SJSA1 (cell line): ENCODE results near the gene KRT24. TPM values are rescaled to one million over a fixed set of nuclear protein-coding genes. Genes with fewer than 3 reads are reported as not detected.
"Not testable (repeated sequence)": the region's sequence is repeated elsewhere in the genome, so short reads cannot be mapped to it uniquely, and the experiment has no call there.

Experiments
- DNase-seq, 2 experiments: peaks; one replicate each; pipeline ENCODE4 v3.0.0-alpha.2; 2015 to 2020; ENCODE audit warnings: low spot score in 2 of 2, low read depth in 1 of 2
- H3K27ac ChIP-seq: fragments of 250-450 bp; sonication (Bioruptor Pico); 2 replicates; pipeline ENCODE4 v1.5.1; 2020; ENCODE audit warnings: mild to moderate bottlenecking, moderate library complexity
- H3K27me3 ChIP-seq: fragments of 250-450 bp; sonication (Bioruptor Pico); replicated peaks from 2 replicates; pipeline ENCODE4 v1.5.1; 2020; ENCODE audit warnings: mild to moderate bottlenecking, moderate library complexity
- H3K36me3 ChIP-seq: fragments of 250-450 bp; sonication (Bioruptor Pico); 2 replicates; pipeline ENCODE4 v1.5.1; 2020; ENCODE audit warnings: mild to moderate bottlenecking
- H3K4me1 ChIP-seq: fragments of 250-450 bp; sonication (Bioruptor Pico); replicated peaks from 2 replicates; pipeline ENCODE4 v1.6.1; 2021; ENCODE audit warnings: mild to moderate bottlenecking
- H3K4me3 ChIP-seq: fragments of 250-450 bp; sonication (Bioruptor Pico); 2 replicates; pipeline ENCODE4 v1.5.1; 2020; ENCODE audit warnings: mild to moderate bottlenecking
- H3K9me3 ChIP-seq: fragments of 250-450 bp; sonication (Bioruptor Pico); replicated peaks from 2 replicates; pipeline ENCODE4 v1.5.1; 2020; ENCODE audit warnings: mild to moderate bottlenecking
- total RNA-seq: library from RNA; depleted of rRNA; stranded (reverse); fragments of >200 nt; shearing (Covaris generic); gene quantifications from 2 replicates; pipeline ENCODE4 v1.2.3, GENCODE V29; 2014; rRNA removed

Gene KRT24
- not detected in 2 replicates for total RNA-seq

DNA sequence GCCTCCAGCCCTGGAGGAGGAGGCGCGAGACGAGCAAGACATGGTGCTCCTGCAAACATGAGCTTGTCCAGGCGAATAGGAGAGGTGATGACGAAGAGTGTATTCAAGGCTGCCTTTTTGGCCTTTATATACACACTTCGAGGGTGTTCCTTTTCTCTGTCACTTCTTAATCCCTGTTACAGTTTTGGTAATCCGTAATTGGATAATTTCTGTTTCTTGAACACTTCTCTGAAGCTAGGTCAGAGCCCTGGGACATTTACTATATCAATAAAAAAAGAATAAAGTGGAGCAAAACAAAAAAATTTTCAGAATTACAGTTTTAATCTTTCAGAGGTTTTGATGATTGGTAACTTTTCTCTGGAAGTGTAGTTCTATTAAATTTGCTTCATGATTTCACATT is at the start of gene KRT24:
TSS of gene KRT24 (minus strand) at position 101 of the 400 bp plus-strand sequence. CDS start at position 42, 59 bp downstream.
- DNase-seq = no peak
- Histone ChIP-seq H3K27ac (no peak within 1 kb of the TSS), H3K27me3 (peaks cover 43% of the 10 kb centered on the region), H3K4me3 (no peak within 1 kb of the TSS), H3K9me3 (no peaks in the 10 kb centered on the region), H3K4me1 (no peaks in the 10 kb centered on the region), H3K36me3 (no peaks in the 10 kb centered on the region)

DNA sequence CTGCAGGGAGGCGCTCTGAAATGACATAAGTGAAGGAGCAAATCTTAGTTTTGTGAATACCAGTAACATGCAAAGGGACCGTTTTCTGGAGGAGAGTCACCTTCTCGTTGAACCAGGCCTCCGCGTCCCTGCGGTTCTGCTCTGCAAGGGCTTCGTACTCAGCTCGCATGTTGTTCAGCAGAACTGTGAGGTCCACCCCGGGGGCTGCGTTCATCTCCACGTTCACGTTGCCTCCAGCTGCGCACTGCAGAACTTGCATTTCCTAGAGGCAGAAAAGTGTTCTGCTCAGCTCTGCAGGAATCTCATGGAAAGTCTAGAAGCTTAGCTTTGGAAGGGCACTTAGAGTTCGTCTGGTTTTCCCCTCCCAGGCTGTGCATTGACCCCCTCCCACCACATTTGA is 47.5 kb upstream of the KRT24 start:
- Histone ChIP-seq H3K4me1 (no peaks in the 10 kb centered on the region), H3K27ac (no peak overlapping the region), H3K4me3 (no peak overlapping the region), H3K36me3 (no peaks in the 10 kb centered on the region), H3K27me3 (peaks cover 9% of the 10 kb centered on the region; the same call in 1 of the 2 replicates), H3K9me3 (no peaks in the 10 kb centered on the region)
- no peak for DNase-seq

DNA sequence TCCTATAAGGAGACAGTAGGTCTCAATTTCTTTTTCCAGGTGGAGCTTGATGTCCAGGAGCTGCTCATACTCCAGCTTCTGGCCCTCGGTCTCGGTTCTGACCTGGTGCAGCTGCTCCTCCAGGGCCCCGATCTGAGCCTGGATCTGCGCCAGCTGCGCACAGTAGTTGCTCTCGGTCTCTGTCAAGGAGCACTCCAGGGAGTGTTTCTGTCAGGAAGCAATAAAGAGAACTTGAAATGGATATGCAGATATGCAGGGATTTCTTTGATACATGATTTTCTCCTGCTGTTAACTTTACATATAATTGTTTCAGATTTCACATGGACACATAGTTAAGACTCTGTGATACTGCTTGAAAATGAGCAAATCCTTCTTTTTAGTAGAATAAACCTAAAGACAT is 46.8 kb upstream of the KRT24 start:
- H3K9me3 ChIP-seq = no peaks in the 10 kb centered on the region
- no peak overlapping the region for H3K27ac ChIP-seq
- DNase-seq = no peak
- no peaks in the 10 kb centered on the region for H3K36me3 ChIP-seq
- no peaks in the 10 kb centered on the region for H3K4me1 ChIP-seq
- H3K27me3 ChIP-seq = peaks cover 9% of the 10 kb centered on the region; the same call in 1 of the 2 replicates
- no peak overlapping the region for H3K4me3 ChIP-seq

DNA sequence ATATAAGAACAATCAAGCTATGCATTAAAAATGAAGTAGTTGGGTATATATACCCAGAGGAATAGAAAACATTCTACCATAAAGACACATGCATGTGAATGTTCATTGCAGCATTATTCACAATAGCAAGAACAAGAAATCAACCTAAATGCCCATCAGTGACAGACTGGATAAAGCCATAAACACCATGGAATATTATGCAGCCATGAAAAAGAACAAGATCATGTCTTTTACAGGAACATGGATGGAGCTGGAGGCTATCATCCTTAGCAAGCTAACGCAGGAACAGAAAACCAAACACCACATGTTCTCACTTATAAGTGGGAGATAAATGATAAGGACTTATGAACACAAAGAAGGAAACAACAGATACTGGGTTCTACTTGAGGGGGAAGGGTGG is 45.1 kb upstream of the KRT24 start:
- not testable (repeated sequence) for H3K27me3 ChIP-seq, H3K27ac ChIP-seq, H3K4me3 ChIP-seq, H3K4me1 ChIP-seq, DNase-seq, H3K9me3 ChIP-seq, H3K36me3 ChIP-seq

DNA sequence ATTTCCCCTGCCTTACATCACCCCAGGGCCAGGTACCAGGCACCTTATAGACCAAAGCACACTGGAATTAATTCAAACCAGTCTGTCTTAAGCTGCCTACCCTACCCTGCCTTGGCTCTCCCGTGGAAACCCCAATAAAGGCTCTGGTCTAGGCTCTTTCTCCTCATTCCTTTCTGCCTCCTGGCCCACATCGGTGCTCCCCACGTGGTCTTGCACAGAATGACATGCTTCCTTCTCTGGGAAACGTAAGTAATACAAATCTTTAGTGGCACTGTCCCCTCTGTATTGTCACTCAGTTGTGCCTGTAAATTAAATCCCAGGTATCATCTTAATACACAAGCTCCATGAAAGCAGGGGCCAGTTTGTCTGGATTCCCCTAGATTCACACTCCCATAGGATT is 35.0 kb upstream of the KRT24 start:
- no peak for DNase-seq
- H3K27me3 ChIP-seq = peaks cover 6% of the 10 kb centered on the region

DNA sequence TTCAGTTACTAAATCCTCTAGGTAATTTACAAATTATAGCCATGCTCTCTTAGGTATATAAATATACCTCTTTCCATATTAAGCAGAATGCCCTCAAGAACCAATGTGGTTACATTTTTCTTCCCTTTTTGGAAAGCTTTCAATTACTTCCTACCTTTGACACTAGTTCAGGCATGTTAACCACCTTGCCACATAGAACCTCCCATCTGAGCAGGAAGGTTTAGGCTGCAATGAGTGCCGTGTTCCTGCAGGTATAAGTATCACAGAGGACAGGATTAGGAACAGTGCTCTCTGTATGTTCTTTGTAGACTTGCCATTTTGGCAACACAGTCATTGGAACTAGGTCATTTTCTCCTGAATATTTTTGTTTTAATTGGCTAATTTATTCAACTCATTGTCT is 31.5 kb upstream of the KRT24 start:
- no peaks in the 10 kb centered on the region for H3K4me1 ChIP-seq
- H3K27ac ChIP-seq = no peak overlapping the region
- H3K27me3 ChIP-seq = peaks cover 6% of the 10 kb centered on the region
- no peak for DNase-seq
- no peak overlapping the region for H3K4me3 ChIP-seq
- peaks cover 5% of the 10 kb centered on the region; the same call in 1 of the 2 replicates for H3K9me3 ChIP-seq
- H3K36me3 ChIP-seq = no peaks in the 10 kb centered on the region

More for the DNA sequence above, 35.0 kb upstream of the KRT24 start:
- H3K4me3 ChIP-seq = no peak overlapping the region
- H3K9me3 ChIP-seq = peaks cover 5% of the 10 kb centered on the region; the same call in 1 of the 2 replicates
- H3K36me3 ChIP-seq = no peaks in the 10 kb centered on the region
- H3K27ac ChIP-seq = no peak overlapping the region
- no peaks in the 10 kb centered on the region for H3K4me1 ChIP-seq

DNA sequence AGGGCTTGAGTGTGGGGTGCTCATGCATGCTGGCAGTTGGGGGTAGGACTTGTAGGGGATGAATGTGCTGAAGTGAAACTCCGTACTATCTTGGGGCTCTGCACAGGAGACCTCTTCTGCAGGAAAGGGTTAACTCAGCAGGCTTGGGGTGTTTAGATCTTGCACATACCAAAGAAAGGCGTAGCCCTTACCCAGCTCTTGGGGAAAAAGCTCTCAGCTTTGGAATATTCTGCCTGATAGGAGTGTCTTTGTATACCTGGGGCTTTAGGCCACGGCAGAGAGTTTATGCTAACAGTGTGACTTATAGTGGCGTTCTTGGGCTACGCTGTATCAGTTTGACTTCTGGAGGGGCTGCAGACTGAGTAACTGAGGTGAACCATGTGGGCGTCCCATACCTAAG is 30.5 kb upstream of the KRT24 start:
- Histone ChIP-seq H3K27ac (no peak overlapping the region), H3K36me3 (no peaks in the 10 kb centered on the region), H3K27me3 (peaks cover 2% of the 10 kb centered on the region), H3K9me3 (peaks cover 5% of the 10 kb centered on the region; the same call in 1 of the 2 replicates), H3K4me3 (no peak overlapping the region), H3K4me1 (no peaks in the 10 kb centered on the region)
- DNase-seq = no peak

DNA sequence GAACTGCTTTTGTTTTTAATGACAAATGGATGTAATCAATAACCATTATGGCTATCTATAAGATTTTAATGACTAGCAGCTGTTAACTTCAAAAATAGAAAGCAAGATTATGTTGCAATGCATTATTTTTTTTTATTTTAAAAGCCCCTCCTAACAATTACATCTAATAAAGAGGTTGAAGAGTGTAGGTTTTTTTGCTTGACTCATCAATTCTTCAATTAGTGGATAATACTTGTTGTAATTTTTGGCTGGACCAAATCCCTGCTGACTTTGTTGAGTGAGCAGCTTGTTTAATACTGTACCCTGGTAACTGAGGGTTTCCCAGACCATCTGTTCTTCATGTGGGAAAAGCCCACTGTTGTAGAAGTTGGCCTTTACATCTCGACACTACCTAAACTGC is 27.4 kb upstream of the KRT24 start:
- H3K4me3 ChIP-seq = no peak overlapping the region
- no peaks in the 10 kb centered on the region for H3K36me3 ChIP-seq
- no peak overlapping the region for H3K27ac ChIP-seq
- no peak for DNase-seq
- H3K9me3 ChIP-seq = peaks cover 5% of the 10 kb centered on the region; the same call in 1 of the 2 replicates
- no peaks in the 10 kb centered on the region for H3K4me1 ChIP-seq
- H3K27me3 ChIP-seq = no peaks in the 10 kb centered on the region; the same call in 1 of the 2 replicates

DNA sequence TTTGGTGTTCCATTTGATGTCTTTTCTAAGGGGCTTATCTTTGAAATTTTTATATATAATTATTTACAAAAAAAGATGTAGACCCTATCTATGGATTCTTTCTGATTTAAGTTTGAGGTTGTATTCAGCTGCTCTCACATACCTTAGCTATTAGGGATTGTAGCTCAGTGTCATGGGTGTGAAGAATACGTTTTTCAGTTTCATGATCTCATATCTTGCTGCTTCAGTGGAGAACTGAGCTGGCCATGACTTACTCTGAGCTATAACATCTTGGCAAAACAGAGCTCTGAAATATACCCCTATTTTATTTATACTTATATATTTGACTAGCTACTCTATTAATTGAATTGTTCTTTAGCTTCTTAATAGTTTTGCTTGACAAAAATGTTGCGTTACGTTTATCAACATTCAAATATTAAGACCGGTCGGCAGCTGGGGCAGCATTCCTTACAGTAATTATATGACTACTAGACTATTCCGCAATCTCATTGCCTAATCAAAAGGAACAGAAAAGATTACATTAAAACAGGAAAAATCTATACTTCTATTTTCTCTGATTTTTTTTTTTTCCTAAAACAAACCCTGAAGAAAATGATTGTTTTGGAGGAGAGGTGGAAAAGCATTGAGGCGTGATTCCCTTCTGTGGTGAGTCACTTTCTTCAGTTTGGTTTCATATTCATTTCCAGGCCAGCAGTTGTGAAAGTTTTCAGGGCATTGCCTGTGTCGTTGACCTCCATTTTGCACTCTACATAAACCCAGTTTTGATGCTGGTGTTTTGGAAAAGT is 24.1 kb upstream of the KRT24 start:
- Histone ChIP-seq H3K27ac (peak overlapping the region; percentile 17), H3K4me1 (no peaks in the 10 kb centered on the region), H3K9me3 (no peaks in the 10 kb centered on the region), H3K4me3 (no peak overlapping the region), H3K27me3 (peaks cover under 1% of the 10 kb centered on the region; the same call in 1 of the 2 replicates), H3K36me3 (no peaks in the 10 kb centered on the region)
- DNase-seq = peak in 1 of 2 experiments; percentile 18

DNA sequence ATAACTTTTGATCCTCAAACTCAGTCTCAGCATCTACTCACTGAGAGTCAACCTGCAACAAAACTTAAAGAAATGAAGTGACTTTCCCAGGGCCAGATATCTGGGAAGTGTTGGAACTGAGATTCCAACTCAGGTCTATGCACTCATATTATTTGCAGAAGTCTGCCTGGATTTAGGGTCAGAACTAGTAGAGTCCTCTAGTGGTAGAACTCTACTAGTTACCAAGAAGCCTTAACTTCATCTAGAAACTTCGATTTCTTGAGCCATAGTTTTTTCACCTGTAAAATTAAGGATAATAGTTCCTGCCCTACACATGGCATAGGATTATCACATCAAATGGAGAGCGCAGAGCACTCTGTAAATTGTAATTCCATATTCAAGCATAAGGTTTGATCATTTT is 23.4 kb upstream of the KRT24 start:
- H3K4me1 ChIP-seq = no peaks in the 10 kb centered on the region
- no peak overlapping the region for H3K4me3 ChIP-seq
- peaks cover 6% of the 10 kb centered on the region; the same call in 1 of the 2 replicates for H3K27me3 ChIP-seq
- no peak overlapping the region for H3K27ac ChIP-seq
- no peaks in the 10 kb centered on the region for H3K36me3 ChIP-seq
- no peaks in the 10 kb centered on the region for H3K9me3 ChIP-seq
- DNase-seq = no peak

DNA sequence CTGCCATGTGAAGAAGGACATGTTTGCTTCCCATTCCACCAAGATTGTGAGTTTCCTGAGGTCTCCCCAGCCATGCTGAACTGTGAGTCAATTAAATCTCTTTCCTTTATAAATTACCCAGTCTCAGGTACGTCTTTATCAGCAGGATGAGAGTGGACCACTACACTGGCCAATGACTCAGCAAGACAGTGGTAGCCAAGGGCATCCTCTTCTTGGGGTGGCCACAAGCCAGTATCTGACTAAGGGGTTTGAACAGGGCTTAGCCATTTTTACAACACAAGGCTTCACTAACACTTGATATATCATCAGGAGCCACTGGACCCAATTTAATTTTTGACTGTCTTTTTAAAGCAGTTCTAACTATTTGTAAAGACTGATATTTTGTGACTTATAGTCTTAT is 21.1 kb upstream of the KRT24 start:
- Histone ChIP-seq H3K9me3 (no peaks in the 10 kb centered on the region), H3K4me1 (no peaks in the 10 kb centered on the region), H3K27ac (no peak overlapping the region), H3K36me3 (no peaks in the 10 kb centered on the region), H3K27me3 (peaks cover 11% of the 10 kb centered on the region; the same call in 1 of the 2 replicates), H3K4me3 (no peak overlapping the region)
- DNase-seq = no peak

DNA sequence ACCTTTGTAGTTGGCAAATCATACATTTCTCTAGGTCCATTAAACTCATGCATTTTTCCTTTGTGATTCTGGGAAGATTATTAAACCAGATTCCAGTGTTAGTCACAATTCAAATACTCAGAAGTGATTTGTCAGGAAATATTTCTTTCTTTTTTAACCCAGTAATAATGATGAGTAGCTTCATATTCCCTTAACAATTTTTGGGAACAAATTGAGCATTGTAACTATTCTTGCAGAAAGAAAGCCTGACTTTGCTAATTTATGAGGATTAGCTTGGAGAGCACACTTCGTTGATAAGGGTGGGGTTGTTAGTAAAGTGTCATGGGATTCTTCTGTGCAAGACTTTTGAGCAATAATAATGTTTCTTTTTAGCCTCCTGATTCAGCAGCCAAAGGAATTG is 18.7 kb upstream of the KRT24 start:
- H3K4me3 ChIP-seq = no peak overlapping the region
- DNase-seq = no peak
- H3K27ac ChIP-seq = no peak overlapping the region
- no peaks in the 10 kb centered on the region for H3K9me3 ChIP-seq
- no peaks in the 10 kb centered on the region for H3K36me3 ChIP-seq
- H3K4me1 ChIP-seq = no peaks in the 10 kb centered on the region
- peaks cover 15% of the 10 kb centered on the region; the same call in 1 of the 2 replicates for H3K27me3 ChIP-seq

DNA sequence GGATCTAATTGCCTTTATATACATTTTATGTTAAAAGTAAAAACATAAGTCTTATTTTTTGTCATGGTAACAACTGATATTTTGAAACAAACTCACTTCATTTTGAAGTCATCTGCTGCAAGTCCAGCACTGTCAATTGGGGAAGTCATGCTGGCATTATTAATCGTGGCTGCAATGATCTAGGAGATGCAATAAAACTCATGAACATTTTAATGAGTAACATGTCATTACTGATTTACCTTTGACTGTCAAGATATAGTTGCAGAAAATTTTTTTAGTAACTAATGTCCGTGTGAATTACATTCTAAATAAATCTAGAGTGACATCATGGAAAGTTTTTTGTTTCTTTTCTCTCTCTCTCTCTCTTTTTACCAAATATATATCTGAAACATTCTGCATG is 17.3 kb upstream of the KRT24 start:
- no peak overlapping the region for H3K27ac ChIP-seq
- no peak for DNase-seq
- no peaks in the 10 kb centered on the region for H3K4me1 ChIP-seq
- H3K9me3 ChIP-seq = no peaks in the 10 kb centered on the region
- no peak overlapping the region for H3K4me3 ChIP-seq
- H3K36me3 ChIP-seq = no peaks in the 10 kb centered on the region
- H3K27me3 ChIP-seq = peaks cover 15% of the 10 kb centered on the region; the same call in 1 of the 2 replicates

DNA sequence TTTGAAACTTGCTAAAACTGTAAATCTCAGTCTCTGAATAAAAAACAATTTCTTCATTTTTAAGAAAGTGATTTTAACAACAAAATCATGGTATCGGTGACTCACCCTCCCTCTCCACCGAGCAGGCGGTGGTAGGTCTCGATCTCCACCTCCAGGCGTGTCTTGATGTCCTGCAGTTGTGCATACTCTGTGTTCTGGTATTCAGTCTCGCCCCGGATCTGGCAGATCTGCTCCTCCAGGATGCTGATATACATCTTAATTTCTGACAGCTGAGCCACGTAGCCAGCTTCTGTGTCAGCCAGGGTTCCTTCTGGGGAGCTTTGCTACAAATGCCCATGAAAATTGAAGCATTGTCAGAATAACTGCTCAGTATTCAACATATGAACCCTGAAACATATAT is 15.4 kb upstream of the KRT24 start:
- Histone ChIP-seq H3K27me3 (peaks cover 15% of the 10 kb centered on the region; the same call in 1 of the 2 replicates), H3K4me1 (no peaks in the 10 kb centered on the region), H3K27ac (no peak overlapping the region), H3K4me3 (no peak overlapping the region), H3K9me3 (no peaks in the 10 kb centered on the region), H3K36me3 (no peaks in the 10 kb centered on the region)
- no peak for DNase-seq
